ENCODE data around the gene TPM1. TPM values are rescaled to one million over a fixed set of nuclear protein-coding genes. Genes with fewer than 3 reads are reported as not detected.
A peak's percentile ranks its signal among the peaks of the same experiment; 100 is the strongest.

TPM1 gene
- total and polyA plus RNA-seq, 7 experiments from 2014 or later, result 6.0 to 24.7 (median 12.9) TPM

DNA sequence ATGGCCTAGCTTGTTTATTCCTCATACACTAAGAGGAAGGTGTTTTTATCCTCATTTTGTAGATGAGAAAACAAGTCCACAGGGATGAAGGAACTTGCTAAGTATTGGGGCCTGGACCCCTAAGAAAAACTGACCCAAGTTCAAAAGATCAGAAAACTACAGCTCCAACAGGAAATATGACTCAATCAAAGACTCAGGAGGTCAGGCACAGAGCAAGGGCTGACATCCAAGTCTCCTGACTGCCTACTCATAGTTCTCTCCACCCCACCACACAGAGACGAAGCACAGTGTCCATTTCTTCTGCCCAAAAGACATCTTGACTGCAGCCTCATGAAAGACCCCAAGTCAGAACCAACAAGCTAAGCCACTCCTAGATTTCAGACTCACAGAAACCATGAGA is 26.9 kb upstream of the TPM1 start:
- POLR2A ChIA-PET, result no interaction called here
- H3K4me1 Mint-ChIP-seq, result peaks cover 0 to 4% (median 0%) of the 10 kb centered on the region in 7 donors
- H3K9me3 ChIP-seq (ENCODE audit: control insufficient read depth in 2 of 3, low read length in 3 of 3), result no peaks in the 10 kb centered on the region
- H3K4me1 ChIP-seq (ENCODE audit: control insufficient read depth in 2 of 2, insufficient read depth in 2 of 2, low read length in 2 of 2), result no peaks in the 10 kb centered on the region
- ATAC-seq (no peak), DNase-seq (no peak)
- H3K9me3 Mint-ChIP-seq, result peaks cover 0 to 5% (median 0%) of the 10 kb centered on the region in 11 donors
- H3K27ac Mint-ChIP-seq, result no peak overlapping the region
- H3K36me3 Mint-ChIP-seq, result no peaks in the 10 kb centered on the region
- peaks cover 0 to 5% (median 0%) of the 10 kb centered on the region in 5 donors for H3K27me3 Mint-ChIP-seq
- H3K27me3 ChIP-seq (ENCODE audit: control insufficient read depth in 2 of 2, insufficient read depth in 2 of 2, low read length in 2 of 2), result no peaks in the 10 kb centered on the region
- H3K4me3 Mint-ChIP-seq, result no peak overlapping the region
- intact Hi-C loops (cut with micrococcal nuclease), result no loop called here
- no peak overlapping the region for H3K27ac ChIP-seq (ENCODE audit: low read depth, low read length)
- no peak overlapping the region for H3K4me3 ChIP-seq (ENCODE audit: low read length)
- CTCF ChIA-PET, result no interaction called here
- no peaks in the 10 kb centered on the region for H3K36me3 ChIP-seq (ENCODE audit: control insufficient read depth in 2 of 3, insufficient read depth in 3 of 3, low read length in 3 of 3)

- Histone ChIP-seq H3K27me3 (ENCODE audit: control insufficient read depth in 2 of 2, insufficient read depth in 2 of 2, low read length in 2 of 2) (no peaks in the 10 kb centered on the region), H3K4me1 (ENCODE audit: control insufficient read depth in 2 of 2, insufficient read depth in 2 of 2, low read length in 2 of 2) (no peaks in the 10 kb centered on the region), H3K27ac (ENCODE audit: low read depth, low read length) (no peak overlapping the region), H3K36me3 (ENCODE audit: control insufficient read depth in 2 of 3, insufficient read depth in 3 of 3, low read length in 3 of 3) (no peaks in the 10 kb centered on the region), H3K9me3 (ENCODE audit: control insufficient read depth in 2 of 3, low read length in 3 of 3) (no peaks in the 10 kb centered on the region), H3K4me3 (ENCODE audit: low read length) (no peak overlapping the region)
- intact Hi-C loops (cut with micrococcal nuclease), result no loop called here
- H3K27me3 Mint-ChIP-seq, result peaks cover 0 to 8% (median 0%) of the 10 kb centered on the region in 5 donors
- no peak overlapping the region for H3K27ac Mint-ChIP-seq
- ChIA-PET CTCF (no interaction called here), POLR2A (no interaction called here)
- H3K9me3 Mint-ChIP-seq, result peaks cover 0 to 5% (median 0%) of the 10 kb centered on the region in 11 donors
- ATAC-seq (no peak), DNase-seq (no peak)
- H3K36me3 Mint-ChIP-seq, result no peaks in the 10 kb centered on the region
- peaks cover 0 to 4% (median 0%) of the 10 kb centered on the region in 7 donors for H3K4me1 Mint-ChIP-seq
- H3K4me3 Mint-ChIP-seq, result no peak overlapping the region
These were observed 26.3 kb upstream of the TPM1 start for GRCh38 chr15:63016234-63016633.

GRCh38 chr15:63018639-63019038 is 23.9 kb upstream of the TPM1 start:
- CTCF ChIA-PET, result no interaction called here
- Mint-ChIP-seq H3K4me3 (no peak overlapping the region), H3K27me3 (peaks cover 0 to 14% (median 0%) of the 10 kb centered on the region in 5 donors), H3K4me1 (peaks cover 0 to 4% (median 0%) of the 10 kb centered on the region in 7 donors), H3K9me3 (peaks cover 0 to 3% (median 0%) of the 10 kb centered on the region in 11 donors), H3K27ac (peak overlapping the region in 1 of 9 donors; percentile 44), H3K36me3 (no peaks in the 10 kb centered on the region)
- no peak overlapping the region for H3K27ac ChIP-seq (ENCODE audit: low read depth, low read length)
- H3K27me3 ChIP-seq (ENCODE audit: control insufficient read depth in 2 of 2, insufficient read depth in 2 of 2, low read length in 2 of 2), result no peaks in the 10 kb centered on the region
- ATAC-seq (no peak), DNase-seq (no peak)
- no peak overlapping the region for H3K4me3 ChIP-seq (ENCODE audit: low read length)
- intact Hi-C loops (cut with micrococcal nuclease), result no loop called here
- no peaks in the 10 kb centered on the region for H3K9me3 ChIP-seq (ENCODE audit: control insufficient read depth in 2 of 3, low read length in 3 of 3)
- H3K36me3 ChIP-seq (ENCODE audit: control insufficient read depth in 2 of 3, insufficient read depth in 3 of 3, low read length in 3 of 3), result no peaks in the 10 kb centered on the region
- H3K4me1 ChIP-seq (ENCODE audit: control insufficient read depth in 2 of 2, insufficient read depth in 2 of 2, low read length in 2 of 2), result no peaks in the 10 kb centered on the region
- POLR2A ChIA-PET, result no interaction called here

GRCh38 chr15:63019511-63020109 is 22.9 kb upstream of the TPM1 start:
- Histone ChIP-seq H3K27ac (ENCODE audit: low read depth, low read length) (no peak overlapping the region), H3K27me3 (ENCODE audit: control insufficient read depth in 2 of 2, insufficient read depth in 2 of 2, low read length in 2 of 2) (no peaks in the 10 kb centered on the region), H3K9me3 (ENCODE audit: control insufficient read depth in 2 of 3, low read length in 3 of 3) (no peaks in the 10 kb centered on the region), H3K4me1 (ENCODE audit: control insufficient read depth in 2 of 2, insufficient read depth in 2 of 2, low read length in 2 of 2) (no peaks in the 10 kb centered on the region), H3K4me3 (ENCODE audit: low read length) (no peak overlapping the region), H3K36me3 (ENCODE audit: control insufficient read depth in 2 of 3, insufficient read depth in 3 of 3, low read length in 3 of 3) (no peaks in the 10 kb centered on the region)
- intact Hi-C loops (cut with micrococcal nuclease), result no loop called here
- Mint-ChIP-seq H3K27ac (peak overlapping the region in 1 of 9 donors; percentile 51), H3K4me1 (peaks cover 0 to 4% (median 0%) of the 10 kb centered on the region in 7 donors), H3K36me3 (no peaks in the 10 kb centered on the region), H3K27me3 (peaks cover 0 to 14% (median 0%) of the 10 kb centered on the region in 5 donors), H3K4me3 (no peak overlapping the region), H3K9me3 (peaks cover 0 to 3% (median 0%) of the 10 kb centered on the region in 11 donors)
- DNase-seq (no peak), ATAC-seq (no peak)
- CTCF ChIA-PET, result no interaction called here
- POLR2A ChIA-PET, result no interaction called here

DNA sequence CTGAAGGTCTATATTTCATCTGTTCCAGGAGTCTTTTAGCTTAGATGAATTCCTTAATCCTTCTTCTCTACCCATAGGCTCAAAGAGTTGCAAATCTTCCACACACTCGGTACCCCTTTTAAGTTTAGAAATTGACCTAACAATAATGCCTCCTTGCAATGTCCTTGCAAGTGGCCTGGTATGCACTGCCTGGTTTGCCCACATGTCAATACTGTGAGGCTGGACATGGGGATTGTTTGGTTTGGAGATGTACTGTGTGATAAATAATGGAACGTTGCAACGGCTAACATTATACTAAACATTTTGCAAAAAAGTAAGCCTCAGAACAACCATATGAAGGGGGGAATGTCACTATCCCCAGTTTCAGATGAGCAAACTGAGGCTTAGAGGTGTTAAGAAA is 22.4 kb upstream of the TPM1 start:
- Mint-ChIP-seq H3K9me3 (peaks cover 0 to 3% (median 0%) of the 10 kb centered on the region in 11 donors), H3K27me3 (peaks cover 0 to 14% (median 0%) of the 10 kb centered on the region in 5 donors), H3K36me3 (no peaks in the 10 kb centered on the region), H3K4me3 (no peak overlapping the region), H3K27ac (no peak overlapping the region), H3K4me1 (peaks cover 0 to 4% (median 0%) of the 10 kb centered on the region in 7 donors)
- Histone ChIP-seq H3K27ac (ENCODE audit: low read depth, low read length) (no peak overlapping the region), H3K4me1 (ENCODE audit: control insufficient read depth in 2 of 2, insufficient read depth in 2 of 2, low read length in 2 of 2) (no peaks in the 10 kb centered on the region), H3K9me3 (ENCODE audit: control insufficient read depth in 2 of 3, low read length in 3 of 3) (no peaks in the 10 kb centered on the region), H3K27me3 (ENCODE audit: control insufficient read depth in 2 of 2, insufficient read depth in 2 of 2, low read length in 2 of 2) (no peaks in the 10 kb centered on the region), H3K4me3 (ENCODE audit: low read length) (no peak overlapping the region), H3K36me3 (ENCODE audit: control insufficient read depth in 2 of 3, insufficient read depth in 3 of 3, low read length in 3 of 3) (no peaks in the 10 kb centered on the region)
- POLR2A ChIA-PET, result no interaction called here
- no peak for DNase-seq
- CTCF ChIA-PET, result no interaction called here
- ATAC-seq, result no peak
- intact Hi-C loops (cut with micrococcal nuclease), result no loop called here

DNA sequence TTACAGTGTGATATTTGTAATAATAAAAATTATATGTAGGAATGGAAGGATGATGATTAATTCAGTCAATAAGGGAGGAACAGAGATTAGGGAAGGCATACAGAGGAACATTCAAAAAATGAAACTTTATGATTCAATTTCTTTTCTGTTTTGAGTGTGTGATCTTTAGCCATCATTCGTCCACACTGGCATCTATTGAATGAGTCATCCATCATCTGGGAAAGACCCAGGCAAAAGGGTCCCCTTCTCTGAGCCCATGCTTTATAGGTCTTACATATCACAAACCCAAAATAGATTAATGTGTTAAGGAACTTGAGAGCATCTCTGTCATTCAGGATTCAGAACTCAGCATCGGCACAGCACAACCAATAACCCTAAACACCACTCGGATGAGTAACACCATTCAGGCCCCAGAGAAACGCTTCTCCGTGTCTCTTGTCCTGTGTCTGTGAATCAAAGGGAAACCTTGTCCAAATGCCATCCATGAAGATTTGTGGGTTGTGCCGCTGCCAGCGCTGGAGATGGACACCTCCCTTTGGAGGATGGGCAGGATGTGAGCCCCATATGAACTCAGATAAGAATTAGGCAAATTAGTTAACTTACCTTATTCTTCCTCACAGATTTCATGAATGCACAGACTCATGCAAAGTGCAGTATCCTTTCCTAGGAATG is 21.7 kb upstream of the TPM1 start:
- ChIA-PET POLR2A (no interaction called here), CTCF (no interaction called here)
- Histone ChIP-seq H3K36me3 (ENCODE audit: control insufficient read depth in 2 of 3, insufficient read depth in 3 of 3, low read length in 3 of 3) (no peaks in the 10 kb centered on the region), H3K27me3 (ENCODE audit: control insufficient read depth in 2 of 2, insufficient read depth in 2 of 2, low read length in 2 of 2) (no peaks in the 10 kb centered on the region), H3K4me3 (ENCODE audit: low read length) (no peak overlapping the region), H3K27ac (ENCODE audit: low read depth, low read length) (no peak overlapping the region), H3K4me1 (ENCODE audit: control insufficient read depth in 2 of 2, insufficient read depth in 2 of 2, low read length in 2 of 2) (no peaks in the 10 kb centered on the region), H3K9me3 (ENCODE audit: control insufficient read depth in 2 of 3, low read length in 3 of 3) (no peaks in the 10 kb centered on the region)
- Mint-ChIP-seq H3K9me3 (peaks cover 0 to 3% (median 0%) of the 10 kb centered on the region in 11 donors), H3K27me3 (peaks cover 0 to 14% (median 0%) of the 10 kb centered on the region in 5 donors), H3K36me3 (no peaks in the 10 kb centered on the region), H3K4me3 (no peak overlapping the region), H3K27ac (no peak overlapping the region), H3K4me1 (no peaks in the 10 kb centered on the region)
- ATAC-seq, result no peak
- intact Hi-C loops (cut with micrococcal nuclease), result no loop called here
- no peak for DNase-seq

DNA sequence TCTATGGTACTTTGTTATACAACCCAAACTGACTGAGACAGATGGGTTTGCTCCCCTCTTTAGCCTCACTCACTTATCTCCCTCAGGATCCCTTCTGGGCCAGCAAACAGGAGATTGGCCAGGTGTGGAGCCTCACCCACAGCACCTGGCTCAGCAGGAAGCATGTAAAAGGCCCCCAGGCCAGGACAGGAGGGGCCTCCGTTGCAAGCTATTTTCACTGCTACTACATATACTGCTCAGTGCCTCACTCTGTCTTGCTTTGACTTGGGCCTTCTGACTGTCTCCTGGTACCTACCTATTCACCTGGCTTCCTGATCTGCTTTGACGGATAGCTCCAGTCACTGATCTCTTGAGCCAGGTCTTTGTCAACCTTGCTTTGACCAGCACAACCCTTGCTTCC is 20.4 kb upstream of the TPM1 start:
- ChIA-PET CTCF (no interaction called here), POLR2A (no interaction called here)
- Histone ChIP-seq H3K4me3 (ENCODE audit: low read length) (no peak overlapping the region), H3K27me3 (ENCODE audit: control insufficient read depth in 2 of 2, insufficient read depth in 2 of 2, low read length in 2 of 2) (no peaks in the 10 kb centered on the region), H3K9me3 (ENCODE audit: control insufficient read depth in 2 of 3, low read length in 3 of 3) (no peaks in the 10 kb centered on the region), H3K27ac (ENCODE audit: low read depth, low read length) (no peak overlapping the region), H3K36me3 (ENCODE audit: control insufficient read depth in 2 of 3, insufficient read depth in 3 of 3, low read length in 3 of 3) (no peaks in the 10 kb centered on the region), H3K4me1 (ENCODE audit: control insufficient read depth in 2 of 2, insufficient read depth in 2 of 2, low read length in 2 of 2) (no peaks in the 10 kb centered on the region)
- Mint-ChIP-seq H3K4me3 (no peak overlapping the region), H3K4me1 (no peaks in the 10 kb centered on the region), H3K36me3 (no peaks in the 10 kb centered on the region), H3K9me3 (peaks cover 0 to 3% (median 0%) of the 10 kb centered on the region in 11 donors), H3K27me3 (peaks cover 0 to 14% (median 4%) of the 10 kb centered on the region in 5 donors), H3K27ac (no peak overlapping the region)
- ATAC-seq (no peak), DNase-seq (no peak)
- intact Hi-C loops (cut with micrococcal nuclease), result no loop called here

All from naive thymus-derived CD4-positive, alpha-beta T cell (primary cell).